ENCODE results near the gene COQ5. TPM values are rescaled to one million over a fixed set of nuclear protein-coding genes. Genes with fewer than 3 reads are reported as not detected.

Gene COQ5
- polyA plus RNA-seq, 1 donor from 2014 or later, result 91.6 TPM

GRCh38 chr12:120515496-120515895 is 13.5 kb downstream of the COQ5 start:
- no peaks in the 10 kb centered on the region for H4K20me1 ChIP-seq (ENCODE audit: insufficient read depth)
- no peaks in the 10 kb centered on the region for H3F3A ChIP-seq (ENCODE audit: insufficient read depth, low read length, poor library complexity, severe bottlenecking)
- H3K4me2 ChIP-seq (ENCODE audit: low read length), result no peak overlapping the region
- H3K9me2 ChIP-seq (ENCODE audit: insufficient read depth, low read length), result no peaks in the 10 kb centered on the region
- H2AFZ ChIP-seq (ENCODE audit: low read depth, low read length), result no peak overlapping the region
- H3K4me3 ChIP-seq (ENCODE audit: low read length), result no peak overlapping the region
- no peaks in the 10 kb centered on the region for H3K36me3 ChIP-seq (ENCODE audit: insufficient read depth, low read length)
- no peak overlapping the region for H3K27ac ChIP-seq (ENCODE audit: low read length)
- no peaks in the 10 kb centered on the region for H3K9me3 ChIP-seq (ENCODE audit: low read length)
- no peak overlapping the region for H3K9ac ChIP-seq (ENCODE audit: low read length)
- no peak for TF ChIP-seq MXI1 (conservative IDR thresholded peaks at IDR 0.05; ENCODE audit: poor library complexity, severe bottlenecking)
- TF ChIP-seq TAF1 (IDR thresholded peaks at IDR 0.05; ENCODE audit: low read depth), result no peak
- TF ChIP-seq EP300 (conservative IDR thresholded peaks at IDR 0.05; ENCODE audit: poor library complexity, severe bottlenecking), result no peak
- no peak for TF ChIP-seq CTCF (IDR thresholded peaks at IDR 0.05; ENCODE audit: poor library complexity, severe bottlenecking)
- TF ChIP-seq SMC3 (conservative IDR thresholded peaks at IDR 0.05; ENCODE audit: poor library complexity), result no peak
- TF ChIP-seq RAD21 (conservative IDR thresholded peaks at IDR 0.05), result no peak
- no peak for TF ChIP-seq EZH2 (IDR thresholded peaks at IDR 0.05; ENCODE audit: borderline replicate concordance, insufficient read depth, low read length, poor library complexity, severe bottlenecking)
- no peak for TF ChIP-seq POLR2AphosphoS5 (IDR thresholded peaks at IDR 0.05)
- no peak for TF ChIP-seq REST (IDR thresholded peaks at IDR 0.05; ENCODE audit: borderline replicate concordance)
- H3K27me3 ChIP-seq (ENCODE audit: insufficient read depth, low read depth, low read length), result no peaks in the 10 kb centered on the region
- no peaks in the 10 kb centered on the region for H3K79me2 ChIP-seq (replicated peaks; ENCODE audit: insufficient read depth, low read length)

- H3K27ac ChIP-seq (ENCODE audit: low read length), result no peak overlapping the region
These were observed 15.0 kb downstream of the COQ5 start for GRCh38 chr12:120514002-120514401.

More at GRCh38 chr12:120514002-120514401, 15.0 kb downstream of the COQ5 start:
- Histone ChIP-seq H3K4me2 (ENCODE audit: low read length) (no peak overlapping the region), H3K9me3 (ENCODE audit: low read length) (no peaks in the 10 kb centered on the region), H3K27me3 (ENCODE audit: insufficient read depth, low read depth, low read length) (no peaks in the 10 kb centered on the region), H3K9me2 (ENCODE audit: insufficient read depth, low read length) (no peaks in the 10 kb centered on the region), H3K4me3 (ENCODE audit: low read length) (no peak overlapping the region), H3K9ac (ENCODE audit: low read length) (no peak overlapping the region), H4K20me1 (ENCODE audit: insufficient read depth) (no peaks in the 10 kb centered on the region), H3K79me2 (replicated peaks; ENCODE audit: insufficient read depth, low read length) (no peaks in the 10 kb centered on the region), H2AFZ (ENCODE audit: low read depth, low read length) (no peak overlapping the region), H3F3A (ENCODE audit: insufficient read depth, low read length, poor library complexity, severe bottlenecking) (no peaks in the 10 kb centered on the region), H3K36me3 (ENCODE audit: insufficient read depth, low read length) (no peaks in the 10 kb centered on the region)
- TF ChIP-seq SMC3 (conservative IDR thresholded peaks at IDR 0.05; ENCODE audit: poor library complexity) (no peak), MXI1 (conservative IDR thresholded peaks at IDR 0.05; ENCODE audit: poor library complexity, severe bottlenecking) (no peak), CTCF (IDR thresholded peaks at IDR 0.05; ENCODE audit: poor library complexity, severe bottlenecking) (no peak), RAD21 (conservative IDR thresholded peaks at IDR 0.05) (no peak)

Data from neural cell (in vitro differentiated cells).